Measurements from ENCODE around the gene HNRNPA3.
"Not testable (repeated sequence)": the region's sequence is repeated elsewhere in the genome, so short reads cannot be mapped to it uniquely, and the experiment has no call there.

Gene HNRNPA3

DNA sequence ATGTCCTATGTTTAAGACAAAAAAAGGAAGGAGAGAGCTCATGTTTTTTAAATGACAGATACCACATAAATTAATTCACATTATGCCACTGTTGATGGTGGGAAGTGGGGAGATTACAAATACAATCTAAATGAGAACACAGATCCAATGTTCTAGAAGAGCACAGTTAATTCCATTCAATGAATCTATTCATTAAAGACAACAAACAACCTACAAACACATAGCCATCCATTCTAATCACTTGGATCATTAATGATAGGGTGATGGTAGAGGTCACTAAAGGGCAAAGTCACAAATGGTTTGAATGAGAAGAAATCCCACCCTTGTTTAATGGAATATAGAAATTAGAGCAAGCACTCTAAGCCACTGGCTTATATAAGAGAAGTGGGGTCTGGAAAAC lies 21.7 kb downstream of the HNRNPA3 start:
- Mint-ChIP-seq H3K27ac (no peak overlapping the region), H3K4me1 (ENCODE audit: low read depth) (peaks cover 18% of the 10 kb centered on the region)

GRCh38 chr2:177235855-177236437 lies 23.4 kb downstream of the HNRNPA3 start:
- H3K9me3 Mint-ChIP-seq: no peaks in the 10 kb centered on the region
- peaks cover 46% of the 10 kb centered on the region for H3K36me3 Mint-ChIP-seq (ENCODE audit: low read depth)
- peaks cover 30% of the 10 kb centered on the region for H3K4me1 Mint-ChIP-seq (ENCODE audit: low read depth)
- H3K4me3 Mint-ChIP-seq: no peak overlapping the region
- DNase-seq (ENCODE audit: low spot score): no peak
- H3K27ac Mint-ChIP-seq: no peak overlapping the region
- H3K27me3 Mint-ChIP-seq (ENCODE audit: low read depth): no peaks in the 10 kb centered on the region

More for the DNA sequence above, 21.7 kb downstream of the HNRNPA3 start:
- H3K9me3 Mint-ChIP-seq: no peaks in the 10 kb centered on the region
- DNase-seq (ENCODE audit: low spot score): no peak
- H3K27me3 Mint-ChIP-seq (ENCODE audit: low read depth): no peaks in the 10 kb centered on the region
- no peak overlapping the region for H3K4me3 Mint-ChIP-seq
- H3K36me3 Mint-ChIP-seq (ENCODE audit: low read depth): peaks cover 52% of the 10 kb centered on the region

DNA sequence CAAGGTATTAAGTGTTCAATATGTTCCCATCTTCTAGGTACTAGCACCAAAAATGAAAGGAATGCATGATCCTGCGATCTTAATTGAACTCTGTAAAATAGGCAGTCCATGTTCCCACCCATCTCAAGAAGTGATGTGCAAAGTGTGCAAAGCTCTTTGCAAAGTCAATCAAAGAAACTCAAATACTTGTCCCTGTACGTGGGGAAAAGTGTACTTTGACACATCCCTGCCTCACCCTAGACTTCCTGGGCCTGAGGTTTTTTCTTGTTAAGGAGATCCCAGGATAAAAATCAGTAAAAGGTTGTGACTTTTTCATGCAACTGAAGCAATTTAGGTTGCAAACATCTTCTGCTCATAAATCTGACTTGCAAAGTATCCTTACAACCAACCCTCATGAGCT lies 25.3 kb downstream of the HNRNPA3 start:
- Mint-ChIP-seq H3K27me3 (ENCODE audit: low read depth) (no peaks in the 10 kb centered on the region), H3K27ac (peak overlapping the region; percentile 16), H3K36me3 (ENCODE audit: low read depth) (peaks cover 47% of the 10 kb centered on the region), H3K4me3 (no peak overlapping the region), H3K9me3 (no peaks in the 10 kb centered on the region), H3K4me1 (ENCODE audit: low read depth) (peaks cover 49% of the 10 kb centered on the region)
- no peak for DNase-seq (ENCODE audit: low spot score)

DNA sequence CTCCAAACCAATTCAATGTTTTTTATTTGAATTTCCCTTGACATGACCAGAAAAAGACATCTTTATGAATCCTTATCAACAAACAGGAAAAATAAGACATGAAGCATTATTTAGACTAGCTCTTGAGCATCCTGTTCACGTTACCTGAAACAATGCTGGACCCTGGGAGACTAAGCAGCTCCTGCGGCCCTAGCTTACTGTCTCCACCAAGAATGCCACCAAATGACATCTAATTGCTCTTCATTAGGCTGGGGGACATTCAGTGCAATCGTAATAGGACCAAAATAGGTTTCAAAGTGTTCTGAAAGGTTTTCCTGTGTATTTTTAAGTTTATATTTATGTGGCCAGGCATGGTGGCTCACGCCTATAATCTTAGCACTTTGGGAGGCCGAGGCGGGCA lies 26.5 kb downstream of the HNRNPA3 start:
- Mint-ChIP-seq H3K9me3 (no peaks in the 10 kb centered on the region), H3K27me3 (ENCODE audit: low read depth) (no peaks in the 10 kb centered on the region), H3K36me3 (ENCODE audit: low read depth) (peaks cover 40% of the 10 kb centered on the region), H3K27ac (no peak overlapping the region), H3K4me1 (ENCODE audit: low read depth) (peaks cover 56% of the 10 kb centered on the region), H3K4me3 (no peak overlapping the region)
- DNase-seq (ENCODE audit: low spot score): no peak

DNA sequence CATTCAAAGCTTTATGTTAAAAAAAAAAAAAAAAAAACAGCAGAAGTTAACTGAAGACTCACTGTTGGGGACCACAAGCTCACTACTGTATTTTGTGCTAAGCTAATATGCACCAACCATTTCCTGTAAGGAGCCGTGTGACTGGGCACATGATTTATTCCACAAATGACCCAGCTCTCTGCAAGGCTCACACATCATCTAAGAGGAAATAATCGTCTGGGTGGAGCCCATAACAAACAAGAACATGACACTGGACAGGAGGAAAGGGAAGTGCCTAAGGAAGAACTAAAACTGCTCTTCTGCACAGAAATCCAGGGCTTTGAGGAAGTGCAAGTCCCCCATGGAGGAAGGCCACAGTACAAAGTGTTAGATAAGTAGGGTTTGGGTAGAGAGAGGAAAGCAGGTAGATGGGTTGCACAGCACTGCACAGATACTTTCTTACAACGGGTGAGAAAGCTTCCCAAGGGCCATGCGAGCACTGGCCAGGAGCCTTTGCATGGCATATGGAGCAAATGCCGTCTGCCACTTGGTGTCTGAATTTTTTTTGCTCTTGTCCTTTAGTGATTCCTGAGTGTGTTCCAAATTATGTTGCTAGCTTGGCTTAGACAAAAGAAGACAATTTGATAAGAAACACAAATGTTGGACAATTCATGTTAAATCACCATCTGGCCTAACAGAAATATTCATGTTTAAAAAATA lies 27.5 kb downstream of the HNRNPA3 start:
- peaks cover 43% of the 10 kb centered on the region for H3K36me3 Mint-ChIP-seq (ENCODE audit: low read depth)
- H3K27ac Mint-ChIP-seq: peak overlapping the region; percentile 88
- H3K27me3 Mint-ChIP-seq (ENCODE audit: low read depth): no peaks in the 10 kb centered on the region
- H3K9me3 Mint-ChIP-seq: no peaks in the 10 kb centered on the region
- peak; percentile 24 for DNase-seq (ENCODE audit: low spot score)
- H3K4me3 Mint-ChIP-seq: peak overlapping the region; percentile 67
- H3K4me1 Mint-ChIP-seq (ENCODE audit: low read depth): peaks cover 54% of the 10 kb centered on the region

DNA sequence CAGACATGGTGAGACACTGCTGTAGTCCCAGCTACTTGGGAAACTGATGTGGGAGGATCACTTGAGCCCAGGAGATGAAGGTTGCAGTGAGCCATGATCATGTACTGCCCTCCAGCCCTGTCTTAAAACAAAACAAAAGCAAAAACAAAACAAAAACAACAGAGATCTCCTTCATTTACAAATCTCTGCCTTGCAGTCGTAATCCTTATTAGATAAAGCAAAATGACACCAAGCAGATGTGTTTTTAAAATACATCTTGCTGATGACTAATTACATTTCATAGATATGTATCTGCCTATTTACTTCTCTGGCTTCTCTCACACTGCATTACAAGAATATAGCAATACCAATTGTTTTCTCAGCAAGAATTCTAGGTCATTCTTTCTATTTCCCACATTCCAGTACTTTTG lies 29.1 kb downstream of the HNRNPA3 start:
- Mint-ChIP-seq H3K27ac (peak overlapping the region; percentile 88), H3K9me3 (no peaks in the 10 kb centered on the region), H3K27me3 (ENCODE audit: low read depth) (no peaks in the 10 kb centered on the region), H3K4me3 (peak overlapping the region; percentile 29), H3K36me3 (ENCODE audit: low read depth) (peaks cover 34% of the 10 kb centered on the region), H3K4me1 (ENCODE audit: low read depth) (peaks cover 64% of the 10 kb centered on the region)
- DNase-seq (ENCODE audit: low spot score): no peak

GRCh38 chr2:177242121-177242987 lies 29.8 kb downstream of the HNRNPA3 start:
- DNase-seq (ENCODE audit: low spot score): no peak
- H3K4me3 Mint-ChIP-seq: peak overlapping the region; percentile 16
- H3K9me3 Mint-ChIP-seq: no peaks in the 10 kb centered on the region
- H3K27ac Mint-ChIP-seq: peak overlapping the region; percentile 58
- H3K36me3 Mint-ChIP-seq (ENCODE audit: low read depth): peaks cover 34% of the 10 kb centered on the region
- H3K27me3 Mint-ChIP-seq (ENCODE audit: low read depth): no peaks in the 10 kb centered on the region
- H3K4me1 Mint-ChIP-seq (ENCODE audit: low read depth): peaks cover 66% of the 10 kb centered on the region

DNA sequence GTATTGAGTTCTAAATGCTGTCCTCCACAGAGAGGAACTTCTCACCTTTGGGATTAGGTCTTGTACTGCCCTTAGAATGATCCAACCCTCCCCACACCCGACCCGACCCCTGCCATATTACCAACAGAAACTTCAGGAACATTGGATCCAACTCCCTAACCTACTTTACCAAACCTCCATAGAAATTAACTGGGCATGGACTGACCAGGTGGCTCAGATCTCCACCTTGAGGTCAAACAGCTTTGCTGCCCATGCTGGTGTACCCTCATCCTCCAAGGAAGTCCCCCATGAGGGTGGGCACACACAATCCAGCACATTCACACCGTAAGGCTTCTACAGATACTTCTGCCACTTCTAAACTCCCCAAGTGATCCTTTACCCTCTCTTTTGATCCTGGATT lies 30.5 kb downstream of the HNRNPA3 start:
- Mint-ChIP-seq H3K9me3 (no peaks in the 10 kb centered on the region), H3K27me3 (ENCODE audit: low read depth) (no peaks in the 10 kb centered on the region), H3K4me1 (ENCODE audit: low read depth) (peaks cover 65% of the 10 kb centered on the region), H3K27ac (peak overlapping the region; percentile 20), H3K4me3 (no peak overlapping the region), H3K36me3 (ENCODE audit: low read depth) (peaks cover 32% of the 10 kb centered on the region)
- DNase-seq (ENCODE audit: low spot score): no peak

DNA sequence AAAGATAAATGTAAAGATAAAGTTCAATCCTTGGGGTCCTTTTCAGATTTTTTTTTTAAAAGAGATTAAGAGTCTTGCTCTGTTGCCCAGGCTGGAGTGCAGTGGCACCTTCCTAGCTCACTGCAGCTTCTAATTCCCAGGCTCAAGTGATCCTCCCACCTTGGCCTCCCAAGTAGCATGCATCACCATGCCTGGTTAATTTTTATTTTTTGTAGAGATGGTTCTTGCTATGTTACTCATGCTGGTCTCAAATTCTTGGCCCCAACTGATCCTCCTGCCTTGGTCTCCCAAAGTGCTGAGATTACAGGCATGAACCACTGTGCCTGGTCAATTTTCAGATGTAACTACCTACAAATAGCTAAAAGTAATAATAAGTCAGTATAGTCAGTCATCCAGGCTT lies 30.9 kb downstream of the HNRNPA3 start:
- Mint-ChIP-seq H3K4me3 (no peak overlapping the region), H3K27ac (peak overlapping the region; percentile 20), H3K9me3 (no peaks in the 10 kb centered on the region), H3K36me3 (ENCODE audit: low read depth) (peaks cover 32% of the 10 kb centered on the region), H3K4me1 (ENCODE audit: low read depth) (peaks cover 61% of the 10 kb centered on the region), H3K27me3 (ENCODE audit: low read depth) (no peaks in the 10 kb centered on the region)
- DNase-seq (ENCODE audit: low spot score): no peak

GRCh38 chr2:177244244-177244771 lies 31.7 kb downstream of the HNRNPA3 start:
- DNase-seq (ENCODE audit: low spot score): peak; percentile 37
- Mint-ChIP-seq H3K36me3 (ENCODE audit: low read depth) (peaks cover 37% of the 10 kb centered on the region), H3K4me3 (no peak overlapping the region), H3K27me3 (ENCODE audit: low read depth) (no peaks in the 10 kb centered on the region), H3K27ac (peak overlapping the region; percentile 55), H3K9me3 (no peaks in the 10 kb centered on the region), H3K4me1 (ENCODE audit: low read depth) (peaks cover 56% of the 10 kb centered on the region)

- no peak for DNase-seq (ENCODE audit: low spot score)
- H3K4me3 Mint-ChIP-seq: no peak overlapping the region
- H3K27me3 Mint-ChIP-seq (ENCODE audit: low read depth): no peaks in the 10 kb centered on the region
- H3K36me3 Mint-ChIP-seq (ENCODE audit: low read depth): peaks cover 37% of the 10 kb centered on the region
- no peaks in the 10 kb centered on the region for H3K9me3 Mint-ChIP-seq
- peaks cover 54% of the 10 kb centered on the region for H3K4me1 Mint-ChIP-seq (ENCODE audit: low read depth)
- H3K27ac Mint-ChIP-seq: peak overlapping the region; percentile 61
Measured at GRCh38 chr2:177245010-177245422, 32.4 kb downstream of the HNRNPA3 start.

DNA sequence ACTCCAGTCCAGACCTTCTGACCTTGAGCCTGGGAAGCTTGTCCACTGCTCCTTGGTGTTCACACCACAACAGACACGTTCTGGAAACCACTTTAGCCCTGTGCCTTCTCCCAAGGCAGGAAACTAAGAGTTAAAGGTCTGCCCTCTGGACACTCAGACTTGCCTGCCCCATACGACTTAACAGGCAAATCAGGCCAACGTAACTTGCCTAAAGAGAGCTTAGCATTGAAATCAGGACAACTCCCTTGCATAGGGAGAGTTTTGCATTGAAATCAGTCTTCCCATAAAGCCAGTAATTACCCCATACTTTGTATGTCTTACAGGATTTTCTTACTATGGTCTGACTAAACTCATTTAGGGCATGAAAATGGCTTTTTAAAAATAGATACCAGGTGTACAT lies 33.4 kb downstream of the HNRNPA3 start:
- DNase-seq (ENCODE audit: low spot score): no peak
- Mint-ChIP-seq H3K4me3 (no peak overlapping the region), H3K9me3 (no peaks in the 10 kb centered on the region), H3K27ac (no peak overlapping the region), H3K4me1 (ENCODE audit: low read depth) (peaks cover 54% of the 10 kb centered on the region), H3K36me3 (ENCODE audit: low read depth) (peaks cover 36% of the 10 kb centered on the region), H3K27me3 (ENCODE audit: low read depth) (no peaks in the 10 kb centered on the region)

GRCh38 chr2:177246523-177247030 lies 34.0 kb downstream of the HNRNPA3 start:
- H3K4me3 Mint-ChIP-seq; H3K9me3 Mint-ChIP-seq; H3K27ac Mint-ChIP-seq; H3K27me3 Mint-ChIP-seq (ENCODE audit: low read depth); DNase-seq (ENCODE audit: low spot score): not testable (repeated sequence)
- peaks cover 52% of the 10 kb centered on the region for H3K4me1 Mint-ChIP-seq (ENCODE audit: low read depth)
- peaks cover 36% of the 10 kb centered on the region for H3K36me3 Mint-ChIP-seq (ENCODE audit: low read depth)

Measured in T-helper 2 cell treated with Interferon-gamma antibody and Interleukin-4, amounts not matched to agents 5 μg/mL and 100 μg/mL, for 36 hours (primary cell).